Suprapubic skin (tissue), 4 donors: ENCODE measurements around the gene GGNBP2.

Source experiments
- CTCF ChIP-seq, 2 donors: fragments of 200-600 bp in 1 of 2; fragments of 450-650 bp in 1 of 2; sonication (generic) in 1 of 2; IDR thresholded peaks; one replicate each; pipeline ENCODE4 v1.5.1; 2016 to 2019; ENCODE audit warnings: antibody characterized with exemption in 2 of 2, mild to moderate bottlenecking in 1 of 2, moderate library complexity in 1 of 2
- EP300 ChIP-seq: sonication (generic); formaldehyde crosslinking; IDR thresholded peaks from one replicate; pipeline ENCODE4 v1.6.1; 2017; ENCODE audit warnings: antibody characterized with exemption
- POLR2A ChIP-seq, 2 donors: fragments of 450-650 bp; IDR thresholded peaks; one replicate each; pipeline ENCODE4 v1.6.1; 2017; ENCODE audit warnings: antibody characterized with exemption in 2 of 2, mild to moderate bottlenecking in 2 of 2, moderate library complexity in 2 of 2
- POLR2AphosphoS5 ChIP-seq, 3 donors: sonication (generic); formaldehyde crosslinking; IDR thresholded peaks; one replicate each; pipeline ENCODE4 v1.6.1; 2017; ENCODE audit warnings: antibody characterized with exemption in 3 of 3

- TF ChIP-seq CTCF (IDR thresholded peaks at IDR 0.05) = no peak
- TF ChIP-seq POLR2A (IDR thresholded peaks at IDR 0.05) = no peak
- TF ChIP-seq POLR2AphosphoS5 (IDR thresholded peaks at IDR 0.05) = no peak
- TF ChIP-seq EP300 = no peak
Measured at GRCh38 chr17:36495076-36495578, 49.6 kb upstream of the GGNBP2 start.
